Skin epidermis (tissue), 12 donors: ENCODE data around the gene SPPL3.
"Not testable (repeated sequence)": the region's sequence is repeated elsewhere in the genome, so short reads cannot be mapped to it uniquely, and the experiment has no call there.

ENCODE experiments used
- H3K27ac ChIP-seq, 21 experiments: fragments of 200-600 bp; sonication (generic) in 11 of 21; one replicate each; pipeline ENCODE4 v1.5.0; 2020; ENCODE audit warnings: mild to moderate bottlenecking in 3 of 21, inconsistent platforms in 2 of 21, moderate library complexity in 2 of 21
- H3K4me3 ChIP-seq, 7 experiments: fragments of 200-600 bp; sonication (generic) in 2 of 7; one replicate each; pipeline ENCODE4 v1.5.0; 2020; ENCODE audit warnings: inconsistent platforms in 2 of 7, mild to moderate bottlenecking in 2 of 7, moderate library complexity in 1 of 7

Gene SPPL3

GRCh38 chr12:120904197-120904773, at the start of gene SPPL3:
TSS of gene SPPL3 (minus strand) at chr12:120904358. CDS start at chr12:120903867, 491 bp downstream.
- Histone ChIP-seq H3K4me3 (peak within 1 kb of the TSS; percentile 86 to 100 (median 98)), H3K27ac (peak within 1 kb of the TSS; percentile 65 to 99 (median 95))

GRCh38 chr12:120950807-120951206, 46.6 kb upstream of the SPPL3 start:
- Histone ChIP-seq H3K27ac (no peak overlapping the region), H3K4me3 (no peak overlapping the region)

GRCh38 chr12:120950260-120950799, 46.2 kb upstream of the SPPL3 start:
- not testable (repeated sequence) for H3K4me3 ChIP-seq, H3K27ac ChIP-seq

GRCh38 chr12:120945516-120945915, 41.4 kb upstream of the SPPL3 start:
- not testable (repeated sequence) for H3K4me3 ChIP-seq, H3K27ac ChIP-seq

GRCh38 chr12:120944645-120945217, 40.6 kb upstream of the SPPL3 start:
- no peak overlapping the region for H3K4me3 ChIP-seq

GRCh38 chr12:120943482-120943881, 39.3 kb upstream of the SPPL3 start:
- H3K27ac ChIP-seq: no peak overlapping the region

More at GRCh38 chr12:120944645-120945217, 40.6 kb upstream of the SPPL3 start:
- no peak overlapping the region for H3K27ac ChIP-seq

GRCh38 chr12:120941846-120942405, 37.8 kb upstream of the SPPL3 start:
- Histone ChIP-seq H3K4me3 (no peak overlapping the region), H3K27ac (no peak overlapping the region)

More at GRCh38 chr12:120943482-120943881, 39.3 kb upstream of the SPPL3 start:
- H3K4me3 ChIP-seq: no peak overlapping the region

GRCh38 chr12:120941412-120941811, 37.3 kb upstream of the SPPL3 start:
- no peak overlapping the region for H3K4me3 ChIP-seq
- H3K27ac ChIP-seq: no peak overlapping the region

- Histone ChIP-seq H3K27ac (no peak overlapping the region), H3K4me3 (no peak overlapping the region)
These were observed 36.6 kb upstream of the SPPL3 start for GRCh38 chr12:120940799-120941198.

GRCh38 chr12:120940006-120940405, 35.8 kb upstream of the SPPL3 start:
- Histone ChIP-seq H3K27ac (peak overlapping the region in 1 of 21 experiments; percentile 16), H3K4me3 (no peak overlapping the region)

- H3K27ac ChIP-seq: peak overlapping the region in 1 of 21 experiments; percentile 16
- H3K4me3 ChIP-seq: no peak overlapping the region
These were observed 35.4 kb upstream of the SPPL3 start for GRCh38 chr12:120939523-120939922.

- Histone ChIP-seq H3K27ac (no peak overlapping the region), H3K4me3 (no peak overlapping the region)
These were observed 34.3 kb upstream of the SPPL3 start for GRCh38 chr12:120938496-120938895.

GRCh38 chr12:120936197-120936596, 32.0 kb upstream of the SPPL3 start:
- Histone ChIP-seq H3K27ac (peak overlapping the region in 2 of 21 experiments; percentile 21 to 51), H3K4me3 (no peak overlapping the region)

GRCh38 chr12:120933786-120934185, 29.6 kb upstream of the SPPL3 start:
- H3K4me3 ChIP-seq: no peak overlapping the region
- no peak overlapping the region for H3K27ac ChIP-seq

- Histone ChIP-seq H3K4me3 (no peak overlapping the region), H3K27ac (no peak overlapping the region)
These were observed 28.9 kb upstream of the SPPL3 start for GRCh38 chr12:120932956-120933526.

- Histone ChIP-seq H3K4me3 (no peak overlapping the region), H3K27ac (no peak overlapping the region)
These were observed 27.9 kb upstream of the SPPL3 start for GRCh38 chr12:120932058-120932457.

- H3K27ac ChIP-seq: no peak overlapping the region
These were observed 25.9 kb upstream of the SPPL3 start for GRCh38 chr12:120930032-120930431.

GRCh38 chr12:120928864-120929652, 24.9 kb upstream of the SPPL3 start:
- peak overlapping the region in 20 of 21 experiments; percentile 31 to 86 (median 69) for H3K27ac ChIP-seq
- H3K4me3 ChIP-seq: no peak overlapping the region

More at GRCh38 chr12:120930032-120930431, 25.9 kb upstream of the SPPL3 start:
- H3K4me3 ChIP-seq: no peak overlapping the region

- peak overlapping the region in 20 of 21 experiments; percentile 40 to 84 (median 75) for H3K27ac ChIP-seq
- no peak overlapping the region for H3K4me3 ChIP-seq
These were observed 21.8 kb upstream of the SPPL3 start for GRCh38 chr12:120925740-120926563.
